Esophagus muscularis mucosa (tissue), 2 donors: ENCODE results near the gene PPP2R3A.

Source experiments
- EP300 ChIP-seq: sonication (generic); formaldehyde crosslinking; IDR thresholded peaks from one replicate; pipeline ENCODE4 v1.6.1; 2017; ENCODE audit warnings: antibody characterized with exemption
- POLR2A ChIP-seq: fragments of 450-650 bp; IDR thresholded peaks from one replicate; pipeline ENCODE4 v1.6.1; 2017; ENCODE audit warnings: antibody characterized with exemption, moderate library complexity, mild to moderate bottlenecking, low read depth

DNA sequence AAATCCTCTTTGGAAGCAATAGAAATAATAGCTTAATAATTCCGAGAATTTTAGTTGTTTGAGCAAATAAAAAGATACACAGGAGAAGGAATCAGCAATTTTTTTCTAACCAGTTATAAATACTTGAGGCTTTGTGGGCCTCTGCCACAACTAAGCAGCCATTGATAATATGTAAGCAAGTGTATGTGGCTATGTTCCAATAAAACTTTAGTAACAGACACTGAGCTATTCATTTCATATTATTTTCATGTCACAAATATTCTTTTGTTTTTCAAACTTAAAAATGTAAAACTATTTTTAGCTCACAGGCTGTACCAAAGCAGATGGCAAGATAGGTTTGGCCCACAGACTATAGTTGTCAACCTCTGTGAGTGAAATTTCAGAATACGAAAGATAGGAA is 145.0 kb downstream of the PPP2R3A start:
- TF ChIP-seq EP300: no peak
- no peak for TF ChIP-seq POLR2A
